ENCODE measurements around the gene CCDC201. TPM values are rescaled to one million over a fixed set of nuclear protein-coding genes. Genes with fewer than 3 reads are reported as not detected.

The CCDC201 gene, protein sequence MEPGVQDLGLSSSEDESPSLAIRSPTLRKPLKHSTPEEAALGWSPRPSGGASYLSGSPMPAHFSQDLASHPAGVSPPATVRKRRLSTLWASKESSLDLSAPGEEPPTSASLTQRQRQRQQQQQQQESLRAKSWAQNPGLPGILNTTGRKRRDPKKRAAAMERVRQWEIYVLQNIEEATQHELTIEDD
- not detected in 2 replicates for total RNA-seq

DNA sequence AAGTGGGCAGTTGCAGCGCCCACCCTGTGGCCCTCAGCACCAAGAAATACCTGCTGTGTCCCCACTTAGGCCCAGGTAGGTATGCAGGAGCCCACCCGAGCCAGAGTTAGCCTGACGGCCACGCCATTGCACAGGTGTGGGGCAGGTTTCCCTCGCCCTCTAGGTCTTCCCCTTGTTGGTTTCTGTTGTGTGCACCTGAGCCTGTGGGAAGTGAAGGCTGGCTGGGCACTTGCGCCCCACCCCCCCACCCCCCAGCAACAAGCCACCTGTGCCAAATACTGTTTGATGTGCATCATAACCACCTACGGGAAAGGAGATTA, at the start of gene CCDC201:
TSS of gene CCDC201 (minus strand) at position 48 of the 320 bp plus-strand sequence. CDS start 75 bp downstream, outside the sequence.

GRCh38 chr7:45920502-45921380, 47.9 kb upstream of the CCDC201 start, which contains the start of gene IGFBP3:
Gene IGFBP3 (minus strand): TSS chr7:45921272. CDS start chr7:45921140, 132 bp downstream.

GRCh38 chr7:45888185-45888992, 15.5 kb upstream of the CCDC201 start, which contains the start of gene IGFBP1:
Gene IGFBP1 (plus strand): TSS chr7:45888488. CDS start chr7:45888653, 165 bp downstream.

Other genes with a start within 250 kb of the CCDC201 start
- 1.2 and 1.7 TPM in 2 replicates for gene IGFBP1, start 15.4 kb upstream of the CCDC201 start, total RNA-seq
- gene IGFBP3, start 48.2 kb upstream of the CCDC201 start, total RNA-seq, result 63.3 and 524 TPM in 2 replicates